Suppressor macrophage treated with lipopolysaccharide for 1 hour (primary cell): ENCODE data around the gene LRP2.
A peak's percentile ranks its signal among the peaks of the same experiment; 100 is the strongest.

ENCODE experiments used
- DNase-seq, 3 donors: peaks; one replicate each; pipeline ENCODE4 v3.0.0-alpha.2; 2020 to 2022

Gene LRP2

DNA sequence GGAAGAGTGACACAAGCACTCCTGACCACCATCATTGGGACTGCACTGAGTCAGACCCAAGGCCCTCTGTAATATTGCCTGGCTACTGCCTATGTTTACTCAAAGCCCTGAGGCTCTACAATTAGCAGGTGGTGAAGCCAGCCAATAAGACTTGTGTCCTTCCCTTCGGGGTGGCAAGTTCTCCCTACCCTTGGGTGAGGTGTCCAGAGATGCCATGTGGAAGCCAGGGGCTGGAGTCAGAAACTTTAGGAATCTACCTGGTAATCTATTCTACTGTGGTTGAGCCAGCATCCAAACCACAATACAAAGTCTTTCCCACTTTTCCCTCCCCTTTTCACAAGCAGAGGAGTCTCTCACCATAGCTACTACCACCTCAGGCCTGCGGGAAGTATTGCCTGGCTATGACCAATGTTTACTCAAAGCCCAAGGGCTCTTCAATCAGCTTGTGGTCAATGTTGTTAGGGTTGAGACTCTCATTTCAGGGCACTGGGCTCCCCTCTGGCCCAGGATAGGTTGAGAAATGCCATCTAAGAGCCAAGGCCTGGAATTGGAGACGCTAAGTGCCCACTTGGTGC, 275.4 kb downstream of the LRP2 start:
- no peak for DNase-seq

DNA sequence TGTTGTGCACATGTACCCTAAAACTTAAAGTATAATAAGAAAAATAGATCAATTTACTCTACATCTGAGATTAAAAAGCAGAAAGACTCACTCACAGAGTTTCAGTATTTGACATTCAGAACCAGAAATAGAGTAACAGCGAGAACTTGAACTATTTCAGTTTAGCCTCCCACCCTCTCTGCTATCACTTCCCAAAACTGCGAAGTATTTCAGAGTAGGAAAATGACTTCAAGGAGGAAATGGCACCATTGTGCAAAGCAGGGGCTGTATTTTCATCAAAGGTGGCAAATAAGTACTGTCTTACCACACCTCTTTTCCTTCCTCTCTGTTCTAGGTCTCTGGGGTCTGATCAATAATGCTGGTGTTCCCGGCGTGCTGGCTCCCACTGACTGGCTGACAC, 279.3 kb downstream of the LRP2 start:
- DNase-seq, result peak; percentile 65 to 77 (median 75)

DNA sequence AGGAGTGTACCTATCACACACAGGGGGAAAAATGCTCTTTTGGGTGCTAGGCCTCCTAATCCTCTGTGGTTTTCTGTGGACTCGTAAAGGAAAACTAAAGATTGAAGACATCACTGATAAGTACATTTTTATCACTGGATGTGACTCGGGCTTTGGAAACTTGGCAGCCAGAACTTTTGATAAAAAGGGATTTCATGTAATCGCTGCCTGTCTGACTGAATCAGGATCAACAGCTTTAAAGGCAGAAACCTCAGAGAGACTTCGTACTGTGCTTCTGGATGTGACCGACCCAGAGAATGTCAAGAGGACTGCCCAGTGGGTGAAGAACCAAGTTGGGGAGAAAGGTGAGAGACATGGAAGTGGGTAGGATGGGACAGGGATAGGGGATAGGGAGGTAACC, 280.8 kb downstream of the LRP2 start:
- DNase-seq, result no peak

DNA sequence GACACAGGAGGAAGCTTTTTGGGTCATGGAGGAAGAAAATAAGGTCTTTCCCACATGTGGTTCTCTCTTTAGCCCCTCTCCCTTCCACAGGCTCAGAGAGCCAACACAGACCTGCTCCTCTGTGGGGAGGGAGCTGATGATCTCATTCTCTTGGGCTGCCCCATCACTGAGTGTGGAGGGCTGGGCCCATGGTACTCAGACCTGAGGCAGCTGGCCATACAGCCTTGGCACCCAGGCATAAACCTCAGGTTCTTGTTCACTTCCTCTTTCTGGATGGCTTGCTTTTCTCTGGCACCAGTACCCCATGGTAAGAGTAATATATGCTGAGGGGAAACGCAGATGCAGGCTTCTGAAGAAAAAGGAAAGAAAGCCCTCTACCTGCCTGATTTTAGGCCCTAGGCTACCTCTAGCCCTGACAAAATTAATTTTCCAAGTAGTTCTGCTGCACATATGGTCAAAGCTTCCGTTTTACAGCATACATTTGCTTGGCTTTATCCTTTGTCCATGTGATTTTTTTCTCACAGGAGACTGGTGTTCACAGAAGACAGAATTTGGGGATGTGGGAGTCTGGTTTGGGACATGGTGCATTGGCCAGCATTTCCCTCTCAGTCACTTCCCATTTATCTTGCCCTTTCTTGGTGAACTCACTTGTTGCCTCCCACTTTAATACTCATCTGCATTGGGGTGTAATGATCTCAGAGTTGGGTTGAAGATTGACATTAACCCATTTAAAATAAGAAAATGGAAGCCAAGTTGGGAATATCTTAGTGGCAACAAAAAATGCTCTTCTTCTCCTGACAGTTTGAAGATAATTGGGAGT, 281.9 kb downstream of the LRP2 start:
- peak; percentile 60 to 74 (median 72) for DNase-seq

DNA sequence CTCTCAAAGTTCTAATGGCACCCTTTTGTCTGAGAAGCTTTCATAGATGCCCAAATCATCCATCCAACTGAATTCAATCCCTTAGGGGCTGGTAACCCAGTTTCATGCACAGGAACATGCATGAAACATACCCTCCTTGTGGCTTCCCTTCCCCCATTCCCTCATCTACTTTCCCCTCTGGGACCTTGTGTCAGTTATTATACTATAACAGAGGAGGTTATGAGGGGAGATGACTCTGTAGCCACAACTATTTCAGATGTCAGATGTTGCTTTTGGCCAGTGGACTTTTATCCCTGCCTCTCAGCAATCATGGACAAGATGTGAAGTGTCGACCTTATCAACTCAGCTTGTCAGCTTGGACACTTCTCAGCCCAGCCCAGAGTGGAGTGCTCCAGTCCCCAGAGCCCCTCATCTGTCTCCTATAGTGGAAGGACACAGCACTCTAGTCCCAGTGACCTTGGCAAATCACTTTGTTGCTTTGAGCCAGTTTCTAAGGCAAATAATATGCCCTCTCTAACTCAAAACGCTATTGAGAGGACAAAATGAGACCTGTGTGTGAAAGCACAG, 284.6 kb downstream of the LRP2 start:
- DNase-seq, result no peak
